ENCODE measurements around the gene MTR. TPM values are rescaled to one million over a fixed set of nuclear protein-coding genes. Genes with fewer than 3 reads are reported as not detected.

Gene MTR
- total RNA-seq, 4 donors from 2014 or later = 24.9 to 38.0 (median 30.8) TPM

- no peak for DNase-seq (ENCODE audit: low spot score)
- no peak for TF ChIP-seq CTCF (IDR thresholded peaks at IDR 0.05)
- ATAC-seq (ENCODE audit: low FRiP score) = no peak
Measured at GRCh38 chr1:236922190-236922589, 127.1 kb downstream of the MTR start.

- DNase-seq (ENCODE audit: low spot score) (no peak), ATAC-seq (ENCODE audit: low FRiP score) (no peak)
- TF ChIP-seq CTCF (IDR thresholded peaks at IDR 0.05) = no peak
Measured at GRCh38 chr1:236925386-236925785, 130.3 kb downstream of the MTR start.

DNA sequence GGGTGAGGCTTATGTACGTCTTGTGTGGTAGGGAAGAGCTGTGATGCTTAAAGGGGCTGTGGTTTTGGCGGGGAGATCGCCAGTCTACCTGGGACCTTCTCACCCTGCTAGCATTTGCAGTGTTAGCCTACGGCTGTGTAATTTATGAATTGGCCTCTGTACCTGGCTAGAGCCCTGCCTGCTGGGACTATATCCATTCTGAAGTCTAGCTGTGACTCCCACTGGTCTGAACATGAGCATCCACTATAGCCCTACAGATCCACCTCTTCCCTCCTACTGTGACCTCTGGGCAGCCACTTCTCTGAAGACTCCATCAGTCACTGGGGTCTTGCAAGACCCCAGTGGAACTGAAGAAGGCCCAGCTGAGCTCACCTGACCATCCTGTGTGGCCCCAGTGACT is 135.4 kb downstream of the MTR start:
- DNase-seq (ENCODE audit: low spot score) (no peak), ATAC-seq (ENCODE audit: low FRiP score) (no peak)
- TF ChIP-seq CTCF (IDR thresholded peaks at IDR 0.05) = no peak

- ATAC-seq (ENCODE audit: low FRiP score) = no peak
- DNase-seq (ENCODE audit: low spot score) = no peak
- no peak for TF ChIP-seq CTCF (IDR thresholded peaks at IDR 0.05)
Measured at GRCh38 chr1:236938760-236939159, 143.7 kb downstream of the MTR start.

DNA sequence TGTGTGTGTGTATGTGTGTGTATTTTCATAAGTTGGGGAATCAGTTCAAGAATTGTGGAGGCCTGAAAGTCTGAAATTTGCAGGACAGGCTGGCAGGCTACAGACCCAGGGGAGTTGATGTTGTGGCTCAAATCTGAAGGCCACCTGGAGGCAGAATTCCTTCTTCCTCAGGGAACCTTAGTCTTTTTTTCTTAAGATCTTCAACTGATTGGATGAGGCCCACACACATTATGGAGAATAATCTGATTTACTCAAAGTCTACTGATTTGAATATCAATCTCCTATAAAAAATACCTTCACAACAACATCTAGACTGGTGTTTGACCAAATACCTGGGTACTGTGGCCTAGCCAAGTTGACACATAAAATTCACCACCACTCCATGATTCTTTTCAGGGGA is 147.3 kb downstream of the MTR start:
- DNase-seq (ENCODE audit: low spot score) (no peak), ATAC-seq (ENCODE audit: low FRiP score) (no peak)
- no peak for TF ChIP-seq CTCF (IDR thresholded peaks at IDR 0.05)

GRCh38 chr1:236944556-236944955 is 149.5 kb downstream of the MTR start:
- ATAC-seq (ENCODE audit: low FRiP score) = no peak
- no peak for TF ChIP-seq CTCF (IDR thresholded peaks at IDR 0.05)
- DNase-seq (ENCODE audit: low spot score) = no peak

DNA sequence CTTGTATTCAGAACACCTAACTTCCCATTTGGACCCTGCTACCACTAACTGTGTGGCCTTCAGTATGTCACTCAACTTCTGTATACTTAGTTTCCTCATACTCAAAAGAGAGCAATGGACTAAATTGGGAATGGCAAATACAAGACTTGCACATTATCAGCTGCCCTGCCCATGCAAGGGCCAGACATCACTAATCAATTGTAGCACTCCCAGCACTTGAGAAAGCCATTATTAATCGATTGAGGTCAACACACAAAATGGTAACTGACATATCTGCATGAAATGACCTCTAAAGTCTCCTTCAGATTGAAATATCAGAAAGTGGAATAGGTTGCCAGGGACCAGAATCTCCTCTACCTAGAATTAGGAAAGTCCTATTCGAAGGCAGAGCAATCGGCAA is 149.9 kb downstream of the MTR start:
- ATAC-seq (ENCODE audit: low FRiP score) (no peak), DNase-seq (ENCODE audit: low spot score) (no peak)
- no peak for TF ChIP-seq CTCF (IDR thresholded peaks at IDR 0.05)

All from omental fat pad (tissue), 4 donors.